ENCODE data around the gene ARL10. TPM values are rescaled to one million over a fixed set of nuclear protein-coding genes. Genes with fewer than 3 reads are reported as not detected.

The ARL10 gene
- total RNA-seq, 1 experiment from 2014 or later, result 9.6 TPM

DNA sequence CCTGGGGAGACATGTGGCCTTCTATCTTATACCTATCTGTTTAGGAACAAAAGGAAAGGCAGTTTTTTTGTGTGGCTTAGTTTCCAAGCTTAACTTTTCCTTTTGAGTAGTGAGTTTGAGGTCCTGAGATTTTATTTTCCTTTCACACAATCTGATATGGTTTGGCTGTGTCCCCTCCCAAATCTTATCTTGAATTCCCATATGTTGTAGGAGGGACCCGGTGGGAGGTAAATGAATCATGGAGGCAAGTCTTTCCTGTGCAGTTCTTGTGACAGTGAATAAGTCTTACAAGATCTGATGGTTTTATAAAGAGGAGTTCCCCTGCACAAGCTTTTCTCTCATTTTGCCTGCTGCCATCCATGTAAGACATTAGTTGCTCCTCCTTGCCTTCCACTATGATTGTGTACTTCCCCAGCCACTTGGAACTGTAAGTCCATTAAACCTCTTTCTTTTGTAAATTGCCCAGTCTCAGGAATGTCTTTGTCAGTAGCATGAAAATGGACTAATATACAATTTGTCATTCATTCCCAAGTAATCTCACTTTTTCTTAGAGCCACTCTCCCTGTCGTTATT lies 55.8 kb downstream of the ARL10 start:
- no peak overlapping the region for H3K23ac ChIP-seq (ENCODE audit: insufficient read length, low read depth, low read length)
- H2AK5ac ChIP-seq (ENCODE audit: insufficient read length, low read length), result no peak overlapping the region
- no peaks in the 10 kb centered on the region for H3K9me3 ChIP-seq (ENCODE audit: control insufficient read depth, low read depth, low read length)
- H3K18ac ChIP-seq (ENCODE audit: insufficient read length, low read depth, low read length), result no peak overlapping the region
- peaks cover under 1% of the 10 kb centered on the region for H3K23me2 ChIP-seq (ENCODE audit: insufficient read length, low read depth, low read length, poor library complexity, severe bottlenecking)
- no peak overlapping the region for H3K14ac ChIP-seq (ENCODE audit: insufficient read depth, low read length)
- WGBS (ENCODE audit: extremely low coverage, insufficient read length, low lambda C conversion rate), result no CpG with 5 or more reads among the region's 2 CpGs
- Mint-ChIP-seq H3K4me3 (no peak overlapping the region), H3K4me1 (peaks cover 4 to 7% of the 10 kb centered on the region in 2 experiments; a peak in 3 of 4 replicates), H3K27me3 (ENCODE audit: low read depth) (peaks cover 26% of the 10 kb centered on the region), H3K27ac (no peak overlapping the region), H3K36me3 (ENCODE audit: insufficient read depth in 1 of 3, low read depth in 3 of 3) (peaks cover 4 to 34% (median 23%) of the 10 kb centered on the region in 3 experiments; a peak in 6 of 7 replicates), H3K9me3 (peaks cover 45 to 58% of the 10 kb centered on the region in 2 experiments)
- H2AFZ ChIP-seq (ENCODE audit: low read length), result no peak overlapping the region
- H2BK12ac ChIP-seq (ENCODE audit: insufficient read length, low read depth, low read length), result no peak overlapping the region
- no peak overlapping the region for H4K8ac ChIP-seq (replicated peaks; ENCODE audit: insufficient read length, low read depth, low read length)
- H2BK15ac ChIP-seq (ENCODE audit: low read depth, low read length), result no peak overlapping the region
- H4K20me1 ChIP-seq (ENCODE audit: control insufficient read depth, insufficient read depth, insufficient read length), result no peaks in the 10 kb centered on the region
- no peaks in the 10 kb centered on the region for H3K79me1 ChIP-seq (ENCODE audit: insufficient read depth, low read depth, low read length, poor library complexity, severe bottlenecking)
- no peaks in the 10 kb centered on the region; the same call in 1 of the 2 replicates for H3K27me3 ChIP-seq (ENCODE audit: insufficient read depth, low read length)
- H2BK120ac ChIP-seq (ENCODE audit: low read depth, low read length, poor library complexity, severe bottlenecking), result no peak overlapping the region
- H4K5ac ChIP-seq (ENCODE audit: insufficient read length, low read depth, low read length), result no peak overlapping the region
- H3K9ac ChIP-seq (ENCODE audit: extremely low read depth, insufficient read length, low read length), result no peak overlapping the region
- no peak overlapping the region for H3T11ph ChIP-seq (ENCODE audit: low read length)
- H3K4me2 ChIP-seq (ENCODE audit: insufficient read depth, insufficient read length, low read length), result no peak overlapping the region
- no peaks in the 10 kb centered on the region for H3K4me1 ChIP-seq (ENCODE audit: insufficient read depth, low read length)
- H3K4ac ChIP-seq (ENCODE audit: low read depth, low read length), result no peak overlapping the region
- no peak for DNase-seq
- H3K27ac ChIP-seq (ENCODE audit: insufficient read length, low read depth, low read length), result no peak overlapping the region
- H3K79me2 ChIP-seq (ENCODE audit: insufficient read depth, low read length), result no peaks in the 10 kb centered on the region
- no peak overlapping the region for H4K91ac ChIP-seq (ENCODE audit: insufficient read length, low read depth, low read length)
- H2BK5ac ChIP-seq (ENCODE audit: insufficient read length, low read length), result no peak overlapping the region
- H2BK20ac ChIP-seq (ENCODE audit: low read depth, low read length, poor library complexity, severe bottlenecking), result no peak overlapping the region
- TF ChIP-seq, protein P1, sequence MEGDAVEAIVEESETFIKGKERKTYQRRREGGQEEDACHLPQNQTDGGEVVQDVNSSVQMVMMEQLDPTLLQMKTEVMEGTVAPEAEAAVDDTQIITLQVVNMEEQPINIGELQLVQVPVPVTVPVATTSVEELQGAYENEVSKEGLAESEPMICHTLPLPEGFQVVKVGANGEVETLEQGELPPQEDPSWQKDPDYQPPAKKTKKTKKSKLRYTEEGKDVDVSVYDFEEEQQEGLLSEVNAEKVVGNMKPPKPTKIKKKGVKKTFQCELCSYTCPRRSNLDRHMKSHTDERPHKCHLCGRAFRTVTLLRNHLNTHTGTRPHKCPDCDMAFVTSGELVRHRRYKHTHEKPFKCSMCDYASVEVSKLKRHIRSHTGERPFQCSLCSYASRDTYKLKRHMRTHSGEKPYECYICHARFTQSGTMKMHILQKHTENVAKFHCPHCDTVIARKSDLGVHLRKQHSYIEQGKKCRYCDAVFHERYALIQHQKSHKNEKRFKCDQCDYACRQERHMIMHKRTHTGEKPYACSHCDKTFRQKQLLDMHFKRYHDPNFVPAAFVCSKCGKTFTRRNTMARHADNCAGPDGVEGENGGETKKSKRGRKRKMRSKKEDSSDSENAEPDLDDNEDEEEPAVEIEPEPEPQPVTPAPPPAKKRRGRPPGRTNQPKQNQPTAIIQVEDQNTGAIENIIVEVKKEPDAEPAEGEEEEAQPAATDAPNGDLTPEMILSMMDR (conservative IDR thresholded peaks at IDR 0.05), result no peak
- H3K56ac ChIP-seq (ENCODE audit: insufficient read length, low read depth, low read length), result no peak overlapping the region

Measured in H9 (cell line).